Inflammatory macrophage treated with lipopolysaccharide for 4 hours (primary cell): ENCODE results near the gene AEN.

ENCODE experiments used
- DNase-seq: peaks from one replicate; pipeline ENCODE4 v3.0.0-alpha.2; 2020

The AEN gene

GRCh38 chr15:88620995-88621772, at the start of gene AEN:
Gene AEN, plus strand, starts transcription at chr15:88621340. Its CDS starts 4,870 bp downstream, at chr15:88626210.
- DNase-seq, result peak; percentile 98

DNA sequence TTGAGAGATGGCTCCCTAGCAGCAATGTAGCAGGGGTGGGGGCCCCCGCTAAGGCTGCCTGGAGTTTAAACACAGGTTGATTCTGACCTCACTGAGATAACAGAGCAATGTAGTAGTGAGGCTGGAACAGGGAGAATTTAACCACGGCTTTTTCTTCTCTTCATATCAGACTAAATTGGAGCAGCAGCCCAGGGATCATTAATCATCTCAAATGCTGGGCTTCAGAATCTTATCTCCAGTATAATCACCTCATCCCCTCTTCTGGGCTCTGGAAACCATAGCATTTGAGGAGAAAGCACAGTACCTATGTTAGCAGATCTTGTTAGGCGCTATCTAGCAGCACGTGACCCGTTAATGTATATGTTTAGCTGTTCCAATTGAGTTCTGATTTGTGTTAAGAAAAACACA, 49.3 kb upstream of the AEN start:
- DNase-seq, result no peak

DNA sequence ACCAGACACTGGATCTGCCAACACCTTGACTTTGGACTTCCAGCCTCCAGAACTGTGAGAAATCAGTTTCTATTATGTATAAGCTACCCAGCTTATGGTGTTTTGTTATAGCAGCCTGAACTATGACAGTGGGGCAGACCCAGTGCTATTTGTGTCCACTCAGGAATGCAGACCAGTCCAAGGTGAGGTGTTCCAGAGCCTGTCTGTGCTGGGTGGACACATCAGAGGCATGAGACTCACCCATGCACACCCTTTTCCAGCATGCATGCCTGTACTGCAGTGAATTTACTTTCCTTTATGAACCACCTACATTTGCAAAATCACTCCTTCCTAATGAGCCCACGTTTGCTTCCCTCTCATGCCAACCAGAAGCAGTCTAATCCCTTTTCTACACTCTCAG, 47.1 kb upstream of the AEN start:
- no peak for DNase-seq

- DNase-seq, result no peak
Measured at GRCh38 chr15:88574655-88575054, 46.5 kb upstream of the AEN start.

- DNase-seq, result no peak
Measured at GRCh38 chr15:88579322-88579721, 41.8 kb upstream of the AEN start.

DNA sequence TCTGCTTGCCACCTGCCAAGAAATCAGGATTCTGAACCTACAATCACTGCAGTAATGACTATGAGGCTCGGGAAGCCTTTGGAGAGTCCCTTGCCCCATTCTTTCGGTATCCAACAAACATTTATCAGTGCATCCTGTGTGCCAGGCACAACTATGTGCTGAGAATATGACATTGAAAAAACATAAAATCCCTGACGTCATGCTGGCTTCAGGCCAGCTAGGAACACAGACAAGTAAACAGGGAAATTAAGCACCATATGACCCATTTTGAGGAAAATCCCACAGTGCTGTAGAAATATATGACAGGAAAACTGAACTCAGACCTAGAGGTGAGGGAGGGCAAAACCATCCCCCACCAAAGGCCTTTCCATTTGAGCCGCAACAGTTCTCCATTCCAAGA, 40.6 kb upstream of the AEN start:
- no peak for DNase-seq

GRCh38 chr15:88586401-88587162, 34.6 kb upstream of the AEN start:
- DNase-seq, result no peak

DNA sequence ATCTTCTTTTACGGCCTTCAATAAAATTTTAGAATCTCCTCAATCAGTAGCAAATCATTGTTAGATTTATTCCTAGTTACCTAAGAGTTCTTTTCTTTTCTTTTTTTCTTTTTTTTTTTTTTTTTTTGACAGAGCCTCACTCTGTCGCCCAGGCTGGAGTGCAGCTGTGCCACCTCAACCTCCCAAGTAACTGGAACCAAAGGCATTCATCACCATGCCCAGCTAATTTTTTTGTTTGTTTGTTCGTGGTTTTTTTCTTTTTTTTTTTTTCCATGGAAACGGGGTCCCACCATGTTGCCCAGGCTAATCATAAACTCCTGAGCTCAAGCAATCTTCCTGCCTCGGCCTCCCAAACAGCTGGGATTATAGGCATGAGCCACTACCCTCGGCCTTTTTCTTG, 30.4 kb upstream of the AEN start:
- DNase-seq, result no peak

DNA sequence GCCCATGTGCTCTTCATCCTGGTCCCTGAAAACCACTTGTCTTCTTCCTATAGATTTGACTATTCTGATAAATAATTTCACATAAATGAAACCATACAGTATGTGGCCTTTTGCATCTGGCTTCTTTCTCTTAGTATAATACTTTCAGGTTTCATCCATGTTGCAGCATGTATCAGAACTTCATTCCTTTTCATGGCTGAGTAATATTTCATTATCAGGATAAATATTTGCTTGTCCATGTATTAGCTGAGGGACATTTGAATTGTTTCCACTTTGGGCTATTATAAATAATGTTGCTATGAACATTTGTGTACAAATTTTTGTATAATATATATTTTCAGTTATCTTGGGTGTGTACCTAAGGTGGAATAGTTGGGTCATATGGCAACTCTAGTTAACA, 29.8 kb upstream of the AEN start:
- no peak for DNase-seq

DNA sequence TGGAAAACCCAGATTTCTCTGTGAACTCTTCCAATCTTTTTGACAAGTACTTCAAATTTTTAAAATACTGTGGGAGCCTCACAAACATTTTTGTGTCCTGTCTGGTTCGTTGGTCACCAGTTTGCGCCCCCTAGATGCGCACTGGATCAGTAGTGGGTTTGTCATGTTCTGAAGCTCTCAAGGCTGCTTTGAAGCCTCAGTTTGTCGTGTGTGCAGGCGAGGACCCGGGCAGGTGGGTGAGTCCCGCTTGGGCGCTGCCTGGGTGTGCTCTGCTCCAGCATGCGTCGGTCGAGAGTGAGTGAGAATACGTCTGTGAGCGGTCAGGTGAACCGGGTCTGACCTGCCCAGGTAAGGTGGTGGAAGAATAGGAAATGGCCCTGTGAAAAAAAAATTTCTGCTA, 17.3 kb upstream of the AEN start:
- no peak for DNase-seq

DNA sequence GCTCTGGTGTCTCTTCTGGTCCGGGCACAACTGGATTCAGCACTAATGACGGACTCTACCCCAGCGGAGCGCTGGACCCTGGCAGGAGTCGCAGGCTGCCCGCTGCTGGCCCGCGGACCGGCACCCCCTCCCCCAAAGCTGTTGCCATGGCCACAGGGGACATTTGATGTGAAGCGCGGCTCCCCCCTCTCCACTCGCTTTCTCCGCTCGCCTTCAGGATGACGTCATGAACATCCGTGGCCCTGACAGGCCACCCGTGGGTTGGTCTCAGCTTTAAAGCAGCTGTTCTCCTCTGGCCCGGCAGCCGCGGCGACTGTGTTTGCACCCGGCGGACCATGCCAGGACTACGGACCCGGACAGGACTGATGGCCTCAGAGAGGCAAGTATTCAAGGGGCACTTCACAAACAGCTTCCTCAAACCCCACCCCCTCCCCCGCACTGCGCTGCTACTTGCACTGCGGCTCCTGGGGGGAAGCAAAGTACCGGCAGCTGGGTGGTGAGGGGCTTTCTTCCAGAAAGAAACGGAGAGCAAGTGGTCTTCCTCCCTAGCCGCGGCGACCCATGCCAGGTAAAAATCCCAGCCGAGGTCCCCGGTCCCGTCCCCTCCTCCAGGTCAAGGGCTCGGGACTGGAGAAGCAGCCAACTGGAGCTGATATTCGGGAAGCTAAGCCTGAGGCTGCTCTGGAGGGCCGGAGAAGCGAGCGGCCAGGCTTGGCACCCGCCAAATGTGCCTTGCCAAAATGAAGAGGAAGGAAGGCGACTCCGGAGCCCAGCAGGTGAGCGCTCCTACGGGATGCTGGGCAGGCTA, 16.6 kb upstream of the AEN start:
- DNase-seq, result no peak

DNA sequence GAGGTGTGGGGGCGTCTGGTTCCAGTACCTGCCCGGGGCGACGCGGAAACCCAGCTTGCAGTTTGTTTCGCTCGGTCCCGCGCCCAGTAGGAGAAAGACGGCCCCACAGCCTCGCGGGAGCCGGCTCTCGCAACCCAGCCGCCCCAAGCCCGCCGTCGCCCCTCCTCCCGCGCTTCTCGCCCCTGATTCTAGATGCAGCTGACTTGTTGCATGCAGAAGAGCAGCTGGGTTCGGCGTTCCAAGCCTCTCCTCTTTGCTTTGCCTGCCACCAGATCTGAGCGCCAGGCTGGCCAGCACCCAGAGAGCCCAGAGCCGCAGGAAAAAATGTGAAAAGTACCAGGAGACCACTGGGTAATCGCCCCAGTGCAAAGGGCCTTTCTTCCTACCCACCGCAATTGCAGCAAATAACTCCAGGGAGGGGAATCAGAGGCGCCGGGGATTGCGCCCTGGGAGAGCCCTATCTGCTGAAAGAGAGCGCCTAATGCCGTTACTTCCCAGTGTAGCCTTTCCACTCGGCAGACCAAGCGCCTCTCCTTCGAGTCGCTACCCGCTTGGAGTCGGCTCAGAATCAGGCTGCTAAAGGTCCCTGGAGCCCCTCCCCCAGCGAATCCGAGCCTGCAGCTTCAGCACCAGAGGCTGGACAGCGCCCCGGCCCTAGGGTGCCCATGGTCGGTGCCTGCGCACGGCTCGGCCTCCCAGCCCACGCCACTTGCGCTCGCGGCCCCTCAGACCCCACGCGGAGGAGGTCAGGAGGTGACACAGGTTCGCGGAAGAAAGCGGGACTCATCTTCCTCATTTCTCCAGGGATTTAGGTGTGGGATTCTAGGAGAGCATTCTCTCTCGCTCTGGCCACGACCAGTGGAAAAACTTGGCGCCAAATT, 15.7 kb upstream of the AEN start:
- DNase-seq, result no peak

DNA sequence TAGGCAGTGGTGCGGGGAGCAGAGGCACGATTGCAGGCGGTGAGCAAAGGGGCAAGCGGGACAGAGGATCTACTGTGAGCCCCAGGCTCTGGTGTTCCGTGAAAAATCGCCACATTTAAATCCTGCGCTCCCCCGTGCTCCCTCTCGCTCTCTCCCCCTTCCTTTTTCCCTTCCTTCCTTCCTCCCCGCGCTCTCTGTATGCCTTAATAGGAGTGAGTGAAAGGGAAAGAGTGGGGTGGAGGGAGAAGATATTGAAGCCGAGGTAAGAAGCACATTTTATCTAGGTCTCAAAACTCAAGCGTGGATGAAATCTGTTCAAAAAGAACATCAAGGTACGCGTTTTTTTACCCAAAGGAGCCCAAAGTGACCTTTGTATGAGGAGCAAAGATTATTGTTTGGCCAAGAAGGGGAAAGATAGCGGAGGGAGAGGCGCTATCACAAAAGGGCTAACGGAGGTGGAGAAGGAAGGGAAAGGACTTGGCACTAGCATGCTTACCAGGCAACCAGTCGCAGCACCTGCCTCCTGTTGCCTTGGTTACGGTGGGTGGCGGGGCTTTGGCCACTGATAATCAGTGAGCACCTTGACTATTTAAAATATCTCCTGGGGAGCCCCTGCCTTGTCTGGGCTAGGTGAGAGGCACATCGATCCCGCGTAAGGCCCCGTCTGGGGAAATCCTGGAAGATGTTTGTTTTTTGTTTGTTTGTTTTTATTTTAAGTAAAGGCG, 14.9 kb upstream of the AEN start:
- DNase-seq, result no peak

GRCh38 chr15:88607951-88608350, 13.2 kb upstream of the AEN start:
- no peak for DNase-seq

GRCh38 chr15:88608607-88609181, 12.4 kb upstream of the AEN start:
- no peak for DNase-seq

DNA sequence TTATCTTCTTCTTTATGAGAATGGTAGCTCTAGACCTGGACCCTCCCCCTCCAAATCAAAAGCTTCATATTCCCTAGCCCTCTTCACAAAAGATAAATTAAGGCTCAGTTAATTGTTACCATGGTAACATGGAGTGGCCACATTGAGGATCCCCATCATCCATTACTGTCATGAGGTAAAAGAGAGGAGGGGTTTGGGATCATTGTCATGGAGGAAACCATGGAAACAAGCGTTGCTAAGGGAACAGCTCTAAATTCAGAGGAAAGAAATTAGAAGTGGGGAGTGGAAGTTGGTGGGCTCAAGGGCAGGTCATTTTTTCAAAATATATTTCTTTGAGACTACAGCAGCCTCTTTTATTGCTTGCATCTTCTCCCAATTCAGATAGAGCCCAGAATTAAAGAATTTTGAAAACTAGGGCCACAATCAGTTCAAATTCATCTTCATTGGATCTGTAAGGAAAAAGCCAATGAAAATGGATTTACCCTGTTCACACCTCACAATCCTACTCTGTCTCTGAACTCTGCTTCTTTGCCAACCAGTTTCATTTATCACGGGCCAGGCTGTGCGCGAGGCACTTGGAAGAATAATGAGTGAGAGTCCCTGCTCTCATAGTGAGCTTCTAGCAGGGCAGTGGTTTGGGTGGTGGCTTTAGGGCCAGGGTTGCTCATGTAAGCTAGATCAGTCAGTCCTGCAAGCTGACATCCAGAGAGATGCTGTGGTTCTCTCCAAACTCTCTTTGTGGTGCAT, 11.6 kb upstream of the AEN start:
- DNase-seq, result no peak

- peak; percentile 73 for DNase-seq
Measured at GRCh38 chr15:88610701-88611231, 10.4 kb upstream of the AEN start.

DNA sequence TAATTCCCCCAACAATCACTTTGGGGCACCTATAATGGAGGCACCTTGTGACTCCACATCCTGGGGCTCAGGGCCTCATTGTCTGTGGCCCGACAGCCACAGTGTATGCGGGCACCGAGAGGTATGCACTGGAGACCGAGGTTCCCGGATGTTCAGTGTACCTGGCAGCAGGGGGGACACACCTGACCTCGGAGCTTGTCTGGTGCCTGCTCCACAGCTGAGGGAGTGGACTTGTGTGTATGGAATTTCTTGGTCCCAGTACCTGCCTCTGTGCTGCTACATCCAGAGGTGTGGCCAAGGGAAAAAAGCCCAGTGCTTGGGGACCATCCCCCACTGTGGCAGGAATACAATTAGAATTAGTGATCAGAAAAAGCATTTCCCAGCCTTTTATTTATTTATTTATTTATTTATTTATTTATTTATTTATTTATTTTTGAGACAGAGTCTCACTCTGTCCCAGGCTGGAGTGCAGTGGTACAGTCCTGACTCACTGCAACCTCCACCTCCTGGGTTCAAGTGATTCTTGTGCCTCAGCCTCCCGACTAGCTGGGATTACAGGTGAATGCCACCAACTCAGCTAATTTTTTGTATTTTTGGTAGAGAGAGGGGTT, 8.8 kb upstream of the AEN start:
- no peak for DNase-seq

GRCh38 chr15:88613074-88613944, 7.8 kb upstream of the AEN start:
- no peak for DNase-seq
